Prostate gland (tissue), 2 donors: ENCODE measurements around the gene PER2. TPM values are rescaled to one million over a fixed set of nuclear protein-coding genes. Genes with fewer than 3 reads are reported as not detected.
A peak's percentile ranks its signal among the peaks of the same experiment; 100 is the strongest.

Source experiments
- DNase-seq: peaks from one replicate; pipeline ENCODE4 v3.0.0-alpha.2; 2019; ENCODE audit warnings: low spot score
- H3K27ac ChIP-seq, 2 donors: fragments of 200-600 bp; sonication (generic); 2 replicates each; pipeline ENCODE4 v1.5.1; 2017 to 2019
- H3K27me3 ChIP-seq: fragments of 200-600 bp; sonication (generic); replicated peaks from 2 replicates; pipeline ENCODE4 v1.5.1; 2019; ENCODE audit not compliant: insufficient read depth
- H3K36me3 ChIP-seq, 2 donors: fragments of 200-600 bp; sonication (generic); 1 replicate in 1 of 2; 2 replicates in 1 of 2; pipeline versions ENCODE4 v1.5.1 to v1.8.1; 2017 to 2019
- H3K4me1 ChIP-seq: fragments of 200-600 bp; sonication (generic); replicated peaks from 2 replicates; pipeline ENCODE4 v1.5.1; 2019
- H3K4me3 ChIP-seq, 2 donors: fragments of 200-600 bp; sonication (generic); 2 replicates each; pipeline ENCODE4 v1.5.1; 2017 to 2019
- H3K9me3 ChIP-seq: fragments of 200-600 bp; sonication (generic); 2 replicates; pipeline ENCODE4 v1.5.1; 2017
- POLR2A ChIP-seq: fragments of 450-650 bp; IDR thresholded peaks from one replicate; pipeline ENCODE4 v1.6.1; 2016; ENCODE audit warnings: antibody characterized with exemption, mild to moderate bottlenecking
- POLR2AphosphoS5 ChIP-seq: sonication (generic); formaldehyde crosslinking; IDR thresholded peaks from one replicate; pipeline ENCODE4 v1.6.1; 2017; ENCODE audit warnings: antibody characterized with exemption
- WGBS: methylation state at CpG from one replicate; pipeline ENCODE4 v1.1.5; 2018; 5-methylcytosine and 5-hydroxymethylcytosine counted together
- intact Hi-C: fragments of 100-400 bp; cut with DNase I; formaldehyde crosslinking; loops from one replicate; pipeline ENCODE4 v1.14.2; 2022
- total RNA-seq, 2 donors: library from RNA; depleted of rRNA; stranded (reverse); fragments of >200 nt; gene quantifications; one replicate each; pipeline ENCODE4 v1.1.0, GENCODE V29; 2016
- TF ChIP-seq, protein P1 (sequence below), 4 experiments: fragments of 200-600 bp in 2 of 4; fragments of 450-650 bp in 2 of 4; sonication (generic) in 2 of 4; IDR thresholded peaks; 1 replicate in 3 of 4; 2 replicates in 1 of 4; pipeline ENCODE4 v1.5.1; 2016 to 2019; ENCODE audit warnings: antibody characterized with exemption in 4 of 4, mild to moderate bottlenecking in 2 of 4, moderate library complexity in 2 of 4

PER2 gene
- total RNA-seq, 2 donors from 2014 or later = 24.0 to 53.1 TPM

DNA sequence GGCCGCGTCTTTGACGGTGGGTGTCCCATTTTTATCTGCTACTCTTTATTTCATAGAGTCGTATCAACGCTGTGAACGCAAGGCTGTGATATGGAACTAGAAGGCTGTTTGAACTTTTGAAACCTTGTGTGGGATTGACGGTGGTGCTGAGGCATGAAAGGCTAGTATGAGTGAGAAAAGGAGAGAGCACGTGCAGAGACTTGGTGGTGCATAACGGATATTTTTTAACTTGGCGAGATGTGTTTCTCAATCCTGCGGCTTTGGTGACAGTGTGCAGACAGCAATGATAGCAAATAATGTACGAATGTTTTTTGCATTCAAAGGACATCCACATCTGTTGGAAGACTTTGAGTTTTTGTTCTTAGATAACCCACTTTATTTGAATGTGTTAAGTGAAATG, 54.8 kb downstream of the PER2 start:
- no peaks in the 10 kb centered on the region for H3K9me3 ChIP-seq
- TF ChIP-seq POLR2AphosphoS5 (no peak), POLR2A (no peak)
- TF ChIP-seq, protein P1, sequence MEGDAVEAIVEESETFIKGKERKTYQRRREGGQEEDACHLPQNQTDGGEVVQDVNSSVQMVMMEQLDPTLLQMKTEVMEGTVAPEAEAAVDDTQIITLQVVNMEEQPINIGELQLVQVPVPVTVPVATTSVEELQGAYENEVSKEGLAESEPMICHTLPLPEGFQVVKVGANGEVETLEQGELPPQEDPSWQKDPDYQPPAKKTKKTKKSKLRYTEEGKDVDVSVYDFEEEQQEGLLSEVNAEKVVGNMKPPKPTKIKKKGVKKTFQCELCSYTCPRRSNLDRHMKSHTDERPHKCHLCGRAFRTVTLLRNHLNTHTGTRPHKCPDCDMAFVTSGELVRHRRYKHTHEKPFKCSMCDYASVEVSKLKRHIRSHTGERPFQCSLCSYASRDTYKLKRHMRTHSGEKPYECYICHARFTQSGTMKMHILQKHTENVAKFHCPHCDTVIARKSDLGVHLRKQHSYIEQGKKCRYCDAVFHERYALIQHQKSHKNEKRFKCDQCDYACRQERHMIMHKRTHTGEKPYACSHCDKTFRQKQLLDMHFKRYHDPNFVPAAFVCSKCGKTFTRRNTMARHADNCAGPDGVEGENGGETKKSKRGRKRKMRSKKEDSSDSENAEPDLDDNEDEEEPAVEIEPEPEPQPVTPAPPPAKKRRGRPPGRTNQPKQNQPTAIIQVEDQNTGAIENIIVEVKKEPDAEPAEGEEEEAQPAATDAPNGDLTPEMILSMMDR (IDR thresholded peaks at IDR 0.05) = no peak
- intact Hi-C loops = no loop called here

DNA sequence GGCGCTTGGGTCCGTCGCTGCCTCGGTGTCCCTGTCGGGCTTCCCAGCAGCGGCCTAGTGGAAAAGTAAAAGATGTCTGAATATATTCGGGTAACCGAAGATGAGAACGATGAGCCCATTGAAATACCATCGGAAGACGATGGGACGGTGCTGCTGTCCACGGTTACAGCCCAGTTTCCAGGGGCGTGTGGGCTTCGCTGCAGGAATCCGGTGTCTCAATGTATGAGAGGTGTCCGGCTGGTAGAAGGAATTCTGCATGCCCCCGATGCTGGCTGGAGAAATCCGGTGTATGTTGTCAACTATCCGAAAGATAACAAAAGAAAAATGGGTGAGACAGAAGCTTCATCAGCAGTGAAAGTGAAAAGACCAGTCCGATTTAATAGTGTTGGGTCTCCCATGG, 56.6 kb downstream of the PER2 start:
- 66% methylated on average over 21 of the region's 21 CpGs for WGBS
- DNase-seq = no peak
- H3K9me3 ChIP-seq = no peaks in the 10 kb centered on the region
- no peak overlapping the region for H3K27ac ChIP-seq
- TF ChIP-seq, protein P1 (IDR thresholded peaks at IDR 0.05) = no peak
- TF ChIP-seq POLR2A = no peak
- no peak for TF ChIP-seq POLR2AphosphoS5
- H3K4me3 ChIP-seq = peak overlapping the region in 1 of 2 donors; percentile 37
- no peaks in the 10 kb centered on the region for H3K36me3 ChIP-seq
- no peaks in the 10 kb centered on the region for H3K4me1 ChIP-seq
- intact Hi-C loops = no loop called here
- H3K27me3 ChIP-seq = no peaks in the 10 kb centered on the region

More for the DNA sequence above, 54.8 kb downstream of the PER2 start:
- no peak for DNase-seq
- Histone ChIP-seq H3K4me3 (no peak overlapping the region), H3K27ac (no peak overlapping the region), H3K27me3 (no peaks in the 10 kb centered on the region), H3K4me1 (no peaks in the 10 kb centered on the region), H3K36me3 (no peaks in the 10 kb centered on the region)
- 85% methylated on average over 12 of the region's 12 CpGs for WGBS

DNA sequence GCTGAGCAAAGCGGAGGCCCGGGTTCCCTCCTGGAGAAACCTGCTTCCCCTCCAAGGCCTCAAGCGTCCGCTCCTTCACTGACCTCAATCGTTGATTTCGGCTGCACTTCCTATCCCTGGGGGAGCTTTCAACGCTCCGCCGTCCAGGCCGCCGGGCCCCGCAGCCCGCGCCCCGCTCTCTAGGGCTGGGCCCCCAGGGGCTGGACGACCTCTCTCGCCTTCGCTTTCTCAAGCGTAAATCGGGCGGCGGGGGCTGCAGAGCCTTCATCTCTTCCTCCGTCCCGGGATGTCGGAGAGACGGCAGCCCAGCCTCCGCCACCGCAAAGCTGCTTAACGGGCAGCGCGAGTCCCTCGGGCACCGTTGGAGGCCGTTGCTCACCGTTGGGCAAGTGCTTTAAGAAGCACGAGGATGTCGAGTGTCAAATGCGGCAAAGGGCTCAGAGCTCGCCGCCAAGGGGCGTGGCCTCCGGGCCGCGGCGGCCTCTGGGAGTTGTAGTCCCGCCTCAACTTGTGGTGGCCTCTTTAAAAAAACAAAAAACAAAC, 57.1 kb downstream of the PER2 start:
- no peak for DNase-seq
- TF ChIP-seq, protein P1 (IDR thresholded peaks at IDR 0.05) = no peak
- TF ChIP-seq POLR2AphosphoS5 = peak; percentile 8
- TF ChIP-seq POLR2A = no peak
- Histone ChIP-seq H3K36me3 (no peaks in the 10 kb centered on the region), H3K9me3 (no peaks in the 10 kb centered on the region), H3K4me1 (no peaks in the 10 kb centered on the region), H3K4me3 (peak overlapping the region; percentile 24 to 37), H3K27me3 (no peaks in the 10 kb centered on the region), H3K27ac (no peak overlapping the region)
- intact Hi-C loops = no loop called here
- 18% methylated on average over 46 of the region's 46 CpGs for WGBS

DNA sequence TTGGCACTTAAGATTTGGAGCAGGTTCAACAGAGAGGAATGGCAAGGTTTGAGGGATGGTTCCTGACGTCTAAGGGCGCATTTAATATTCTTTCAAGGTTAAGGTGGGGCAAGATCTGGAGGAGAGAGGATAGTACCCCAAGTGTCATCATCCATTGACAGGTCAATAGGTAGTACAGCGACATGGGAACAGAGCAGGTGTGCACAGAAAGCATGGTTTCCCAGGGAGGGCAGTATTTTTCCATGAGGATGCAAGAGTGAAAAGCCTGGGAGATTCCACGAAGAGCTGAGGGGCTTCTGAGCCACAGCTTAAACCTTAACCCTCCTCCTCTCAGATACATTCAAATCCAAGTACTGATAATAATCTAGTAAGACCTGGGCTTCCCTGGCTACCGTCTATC, 57.7 kb downstream of the PER2 start:
- TF ChIP-seq, protein P1 (IDR thresholded peaks at IDR 0.05) = no peak
- TF ChIP-seq POLR2AphosphoS5 = no peak
- TF ChIP-seq POLR2A = no peak
- Histone ChIP-seq H3K27me3 (no peaks in the 10 kb centered on the region), H3K9me3 (no peaks in the 10 kb centered on the region), H3K27ac (no peak overlapping the region), H3K36me3 (no peaks in the 10 kb centered on the region), H3K4me3 (peak overlapping the region in 1 of 2 donors; percentile 37), H3K4me1 (no peaks in the 10 kb centered on the region)
- 80% methylated on average over 5 of the region's 5 CpGs for WGBS
- no peak for DNase-seq
- intact Hi-C loops = no loop called here

DNA sequence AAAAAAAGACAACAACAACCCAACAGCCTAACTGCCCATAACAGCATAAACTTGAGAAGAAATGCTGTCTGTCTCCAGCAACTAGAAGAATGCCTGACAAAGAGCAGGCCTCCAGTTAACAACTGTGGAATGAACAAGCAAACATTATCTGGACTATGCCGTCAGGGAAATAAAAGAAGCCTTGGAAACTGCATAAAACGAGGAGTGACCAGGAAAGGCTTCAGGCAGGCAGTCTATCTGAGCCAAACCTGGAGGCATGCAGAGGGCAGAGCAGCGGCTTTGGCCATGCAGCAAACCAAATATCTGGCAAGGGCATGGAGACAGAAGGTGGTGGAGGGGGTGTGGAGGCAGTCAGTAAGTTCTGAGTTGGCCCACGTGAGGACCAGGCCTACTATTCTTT, 59.7 kb downstream of the PER2 start:
- Histone ChIP-seq H3K9me3 (no peaks in the 10 kb centered on the region), H3K36me3 (no peaks in the 10 kb centered on the region), H3K4me1 (no peaks in the 10 kb centered on the region), H3K27me3 (no peaks in the 10 kb centered on the region), H3K4me3 (no peak overlapping the region), H3K27ac (no peak overlapping the region)
- intact Hi-C loops = no loop called here
- DNase-seq = no peak
- TF ChIP-seq POLR2AphosphoS5 = no peak
- no peak for TF ChIP-seq POLR2A
- TF ChIP-seq, protein P1 (IDR thresholded peaks at IDR 0.05) = no peak
- WGBS = 46% methylated on average over 4 of the region's 4 CpGs
